SU-DHL-6 (cell line): ENCODE data around the gene BAG3.

ENCODE experiments used
- H2AFZ ChIP-seq: fragments of 200-600 bp; sonication (generic); 2 replicates; pipeline ENCODE4 v1.6.1; 2014; ENCODE audit warnings: low read depth, mild to moderate bottlenecking, moderate library complexity, mixed read lengths, antibody characterized with exemption, low read length; ENCODE audit not compliant: severe bottlenecking
- H3F3A ChIP-seq: fragments of 200-600 bp; shearing (Covaris generic); 2 replicates; pipeline ENCODE4 v1.6.0; 2016; ENCODE audit warnings: antibody characterized with exemption, mild to moderate bottlenecking; ENCODE audit not compliant: insufficient read depth
- H3K27ac ChIP-seq: fragments of 200-600 bp; sonication (generic); 2 replicates; pipeline ENCODE4 v1.5.1; 2016; ENCODE audit warnings: low read depth, mild to moderate bottlenecking, low read length, moderate library complexity, mixed read lengths
- H3K27me3 ChIP-seq: fragments of 200-600 bp; sonication (generic), shearing (Covaris generic); 2 replicates; pipeline ENCODE4 v1.6.0; 2014; ENCODE audit warnings: mild to moderate bottlenecking, low read length
- H3K36me3 ChIP-seq: fragments of 200-600 bp; sonication (generic); 2 replicates; pipeline ENCODE4 v1.6.1; 2014; ENCODE audit warnings: mild to moderate bottlenecking, low read length, mixed read lengths
- H3K4me2 ChIP-seq: fragments of 300-600, 200-600 bp; shearing (Covaris generic), sonication (generic); 2 replicates; pipeline ENCODE4 v1.6.0; 2014; ENCODE audit warnings: low read length, low read depth, mild to moderate bottlenecking; ENCODE audit not compliant: poor library complexity, severe bottlenecking
- H3K4me3 ChIP-seq: fragments of 200-600 bp; sonication (generic); 2 replicates; pipeline ENCODE4 v1.5.1; 2014; ENCODE audit warnings: antibody characterized with exemption, low read length, mild to moderate bottlenecking, mixed read lengths; ENCODE audit not compliant: insufficient read depth, poor library complexity, severe bottlenecking
- H3K79me2 ChIP-seq: fragments of 200-600 bp; sonication (generic); 2 replicates; pipeline ENCODE4 v1.6.1; 2014; ENCODE audit warnings: mild to moderate bottlenecking, low read length, moderate library complexity; ENCODE audit not compliant: insufficient read depth
- H3K9ac ChIP-seq: fragments of 200-600 bp; sonication (generic); 2 replicates; pipeline ENCODE4 v1.7.0; 2014; ENCODE audit warnings: mild to moderate bottlenecking, low read length
- H3K9me2 ChIP-seq: fragments of 200-600 bp; sonication (generic); replicated peaks from 2 replicates; pipeline ENCODE4 v1.6.1; 2014; ENCODE audit warnings: low read length; ENCODE audit not compliant: insufficient read depth
- H3K9me3 ChIP-seq: fragments of 200-600 bp; sonication (generic); 2 replicates; pipeline ENCODE4 v1.6.1; 2014; ENCODE audit warnings: low read length, mixed read lengths; ENCODE audit not compliant: insufficient read depth
- H4K20me1 ChIP-seq: fragments of 200-600 bp; sonication (generic); 2 replicates; pipeline ENCODE4 v1.6.1; 2014; ENCODE audit warnings: low read depth, mild to moderate bottlenecking, antibody characterized with exemption, low read length, moderate library complexity, mixed read lengths
- EZH2phosphoT487 ChIP-seq: fragments of 200-600 bp; sonication (generic), shearing (Covaris generic); conservative IDR thresholded peaks from 2 replicates; pipeline ENCODE4 v1.6.1; 2018; ENCODE audit warnings: mild to moderate bottlenecking, antibody characterized with exemption, low read length, moderate library complexity, mixed read lengths
- TF ChIP-seq, protein P1 (sequence below): fragments of 200-600 bp; sonication (generic); IDR thresholded peaks from one replicate; pipeline ENCODE4 v1.5.1; 2017; ENCODE audit warnings: antibody characterized with exemption, mild to moderate bottlenecking, low read length, moderate library complexity; ENCODE audit not compliant: insufficient read depth, poor library complexity, severe bottlenecking

Gene BAG3

GRCh38 chr10:119640875-119641526 lies 10.2 kb upstream of the BAG3 start:
- Histone ChIP-seq H3K9me3 (no peaks in the 10 kb centered on the region; the same call in 1 of the 2 replicates), H3K27ac (no peak overlapping the region), H3K4me3 (no peak overlapping the region), H3K36me3 (no peaks in the 10 kb centered on the region), H3K9ac (no peak overlapping the region), H3F3A (no peaks in the 10 kb centered on the region), H3K9me2 (no peaks in the 10 kb centered on the region), H2AFZ (no peak overlapping the region), H4K20me1 (no peaks in the 10 kb centered on the region), H3K79me2 (no peaks in the 10 kb centered on the region), H3K27me3 (no peaks in the 10 kb centered on the region), H3K4me2 (no peak overlapping the region)
- no peak for TF ChIP-seq EZH2phosphoT487
- TF ChIP-seq, protein P1, sequence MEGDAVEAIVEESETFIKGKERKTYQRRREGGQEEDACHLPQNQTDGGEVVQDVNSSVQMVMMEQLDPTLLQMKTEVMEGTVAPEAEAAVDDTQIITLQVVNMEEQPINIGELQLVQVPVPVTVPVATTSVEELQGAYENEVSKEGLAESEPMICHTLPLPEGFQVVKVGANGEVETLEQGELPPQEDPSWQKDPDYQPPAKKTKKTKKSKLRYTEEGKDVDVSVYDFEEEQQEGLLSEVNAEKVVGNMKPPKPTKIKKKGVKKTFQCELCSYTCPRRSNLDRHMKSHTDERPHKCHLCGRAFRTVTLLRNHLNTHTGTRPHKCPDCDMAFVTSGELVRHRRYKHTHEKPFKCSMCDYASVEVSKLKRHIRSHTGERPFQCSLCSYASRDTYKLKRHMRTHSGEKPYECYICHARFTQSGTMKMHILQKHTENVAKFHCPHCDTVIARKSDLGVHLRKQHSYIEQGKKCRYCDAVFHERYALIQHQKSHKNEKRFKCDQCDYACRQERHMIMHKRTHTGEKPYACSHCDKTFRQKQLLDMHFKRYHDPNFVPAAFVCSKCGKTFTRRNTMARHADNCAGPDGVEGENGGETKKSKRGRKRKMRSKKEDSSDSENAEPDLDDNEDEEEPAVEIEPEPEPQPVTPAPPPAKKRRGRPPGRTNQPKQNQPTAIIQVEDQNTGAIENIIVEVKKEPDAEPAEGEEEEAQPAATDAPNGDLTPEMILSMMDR, result no peak

DNA sequence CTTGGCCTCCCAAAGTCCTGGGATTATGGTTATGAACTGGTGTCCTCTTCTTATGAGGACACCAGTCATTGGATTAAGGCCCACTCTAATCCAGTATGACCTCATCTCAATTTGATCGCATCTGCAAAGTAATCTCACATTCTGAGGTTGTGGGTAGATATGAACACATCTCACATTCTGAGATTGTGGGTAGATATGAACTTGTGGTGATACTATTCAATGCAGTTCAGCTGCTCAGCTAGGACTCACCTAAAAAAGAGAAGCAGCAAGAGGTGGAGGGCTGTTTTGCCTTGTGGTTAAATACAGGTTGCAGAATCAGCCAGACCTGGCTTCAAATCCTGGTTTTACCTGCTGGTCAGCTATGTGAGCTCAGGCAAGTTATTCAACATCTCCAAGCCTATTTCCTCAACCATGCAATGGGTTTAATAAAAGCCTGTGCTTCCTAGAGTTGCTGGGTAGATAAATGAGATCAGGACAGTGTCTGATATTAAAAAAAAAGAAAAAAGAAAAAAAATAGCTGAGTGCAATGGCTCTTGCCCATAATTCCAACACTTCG lies 8.5 kb upstream of the BAG3 start:
- Histone ChIP-seq H3K79me2 (no peaks in the 10 kb centered on the region), H3K36me3 (no peaks in the 10 kb centered on the region), H3K27ac (no peak overlapping the region), H4K20me1 (no peaks in the 10 kb centered on the region), H3K4me3 (no peak overlapping the region), H2AFZ (no peak overlapping the region), H3K9ac (no peak overlapping the region), H3K9me3 (no peaks in the 10 kb centered on the region; the same call in 1 of the 2 replicates), H3K9me2 (no peaks in the 10 kb centered on the region), H3K27me3 (no peaks in the 10 kb centered on the region), H3K4me2 (no peak overlapping the region), H3F3A (no peaks in the 10 kb centered on the region)
- no peak for TF ChIP-seq EZH2phosphoT487

GRCh38 chr10:119643306-119644204 lies 7.6 kb upstream of the BAG3 start:
- no peaks in the 10 kb centered on the region for H4K20me1 ChIP-seq
- H3K4me2 ChIP-seq, result no peak overlapping the region
- H3F3A ChIP-seq, result no peaks in the 10 kb centered on the region
- no peak overlapping the region for H3K27ac ChIP-seq
- no peaks in the 10 kb centered on the region for H3K9me2 ChIP-seq
- TF ChIP-seq, protein P1, result no peak
- no peak for TF ChIP-seq EZH2phosphoT487
- no peak overlapping the region for H3K4me3 ChIP-seq
- H3K27me3 ChIP-seq, result no peaks in the 10 kb centered on the region
- H2AFZ ChIP-seq, result no peak overlapping the region
- no peaks in the 10 kb centered on the region for H3K36me3 ChIP-seq
- H3K9ac ChIP-seq, result no peak overlapping the region
- no peaks in the 10 kb centered on the region; the same call in 1 of the 2 replicates for H3K9me3 ChIP-seq
- H3K79me2 ChIP-seq, result no peaks in the 10 kb centered on the region
